Activated T-cell treated with anti-CD3 and anti-CD28 coated beads for 24 hours (primary cell): ENCODE data around the gene CDK5RAP1.
"Not testable (repeated sequence)": the region's sequence is repeated elsewhere in the genome, so short reads cannot be mapped to it uniquely, and the experiment has no call there.

ENCODE experiments used
- DNase-seq: peaks from one replicate; pipeline ENCODE4 v3.0.0-alpha.2; 2020; ENCODE audit warnings: low read depth

CDK5RAP1 gene, protein sequence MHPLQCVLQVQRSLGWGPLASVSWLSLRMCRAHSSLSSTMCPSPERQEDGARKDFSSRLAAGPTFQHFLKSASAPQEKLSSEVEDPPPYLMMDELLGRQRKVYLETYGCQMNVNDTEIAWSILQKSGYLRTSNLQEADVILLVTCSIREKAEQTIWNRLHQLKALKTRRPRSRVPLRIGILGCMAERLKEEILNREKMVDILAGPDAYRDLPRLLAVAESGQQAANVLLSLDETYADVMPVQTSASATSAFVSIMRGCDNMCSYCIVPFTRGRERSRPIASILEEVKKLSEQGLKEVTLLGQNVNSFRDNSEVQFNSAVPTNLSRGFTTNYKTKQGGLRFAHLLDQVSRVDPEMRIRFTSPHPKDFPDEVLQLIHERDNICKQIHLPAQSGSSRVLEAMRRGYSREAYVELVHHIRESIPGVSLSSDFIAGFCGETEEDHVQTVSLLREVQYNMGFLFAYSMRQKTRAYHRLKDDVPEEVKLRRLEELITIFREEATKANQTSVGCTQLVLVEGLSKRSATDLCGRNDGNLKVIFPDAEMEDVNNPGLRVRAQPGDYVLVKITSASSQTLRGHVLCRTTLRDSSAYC

DNA sequence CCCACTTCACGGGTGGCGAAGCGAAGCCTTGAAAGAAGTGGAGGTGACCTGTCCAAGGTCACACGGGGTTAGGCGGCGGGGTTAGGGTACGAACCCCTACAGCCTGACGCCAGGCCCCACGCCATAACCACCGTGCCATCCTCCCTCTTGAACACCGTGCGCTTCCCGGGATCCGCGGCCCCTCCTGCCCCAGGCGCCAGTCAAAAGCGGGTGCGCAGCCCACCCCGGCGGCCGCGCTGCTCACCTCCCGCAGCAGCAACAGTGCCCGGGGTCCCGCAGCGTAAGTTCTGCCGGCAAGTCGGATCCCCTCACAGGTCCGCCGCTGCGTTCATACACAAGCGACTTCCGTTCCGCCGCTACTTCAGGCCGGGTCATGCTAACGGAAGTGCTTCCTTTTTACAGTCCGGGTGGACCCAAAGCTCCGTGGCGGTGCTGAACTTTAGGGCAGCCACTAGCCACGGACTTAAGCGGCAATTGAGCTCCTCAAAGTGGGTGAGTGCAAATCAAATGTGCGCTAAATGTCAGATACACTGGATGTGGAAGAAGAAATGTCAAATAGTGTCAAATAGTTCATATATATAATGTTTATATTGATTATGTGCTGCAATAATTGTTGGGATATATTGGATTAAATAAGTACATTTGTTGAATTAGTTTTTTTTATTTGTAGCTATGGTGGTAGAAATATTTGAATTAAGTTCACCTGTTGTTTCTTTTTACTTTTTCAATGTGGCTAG, at the start of gene CDK5RAP1:
CDK5RAP1 (minus strand) TSS at position 336 of the 737 bp plus-strand sequence. CDS start 4,455 bp downstream, outside the sequence.
- DNase-seq, result peak; percentile 83

DNA sequence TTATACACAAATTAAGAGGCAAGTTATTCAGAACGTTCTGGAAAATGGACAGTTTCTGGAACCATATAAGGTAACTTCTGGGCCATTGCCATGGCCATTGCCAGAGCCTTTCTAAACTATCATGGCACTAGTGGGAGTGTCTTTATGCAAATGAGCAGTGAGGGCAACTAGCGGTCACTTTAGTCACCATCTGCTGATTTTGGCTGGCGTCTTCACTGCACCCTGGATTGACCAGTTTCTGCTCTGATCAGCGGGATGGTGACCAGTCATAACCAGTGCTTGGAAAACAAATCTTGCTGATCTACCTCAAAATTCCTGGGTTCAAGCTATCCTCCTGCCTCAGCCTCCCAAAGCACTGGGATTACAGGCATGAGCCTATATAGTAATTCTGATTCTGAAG, 49.5 kb upstream of the CDK5RAP1 start:
- DNase-seq, result no peak

DNA sequence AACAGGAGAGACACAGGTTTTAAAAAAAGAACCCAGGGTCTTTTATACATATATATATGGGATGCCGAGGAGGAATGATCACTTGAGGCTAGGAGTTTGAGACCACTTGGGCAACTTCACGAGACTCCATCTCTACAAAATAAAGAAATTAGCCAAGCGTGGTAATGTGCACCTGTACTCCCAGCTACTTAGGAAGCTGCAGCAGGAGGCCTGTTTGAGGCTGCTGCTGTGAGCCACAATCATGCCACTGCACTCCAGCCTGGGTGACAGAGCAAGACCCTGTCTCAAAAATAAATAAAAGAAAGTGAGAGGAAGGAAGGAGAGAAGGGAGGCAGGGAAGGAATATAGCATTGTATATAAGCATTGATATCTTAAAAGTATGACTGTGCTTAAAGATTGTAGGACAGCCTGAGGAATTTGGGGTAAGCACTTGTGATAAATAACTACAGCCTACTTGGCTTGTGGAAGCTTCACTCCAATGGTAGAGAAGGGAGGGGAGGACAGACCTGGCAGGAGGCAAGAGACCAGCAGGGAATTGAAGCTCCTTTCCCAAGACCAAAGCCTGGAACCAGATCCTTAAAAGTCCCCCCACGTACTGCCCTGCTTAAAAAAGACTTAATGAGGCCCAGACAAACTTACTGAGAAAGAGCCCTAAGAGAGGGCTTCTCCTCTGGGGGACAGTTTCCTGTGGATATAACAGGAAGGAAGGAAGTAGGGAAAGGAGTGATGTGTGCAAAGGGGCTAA, 44.7 kb upstream of the CDK5RAP1 start:
- no peak for DNase-seq

GRCh38 chr20:33444797-33445560, 43.7 kb upstream of the CDK5RAP1 start:
- no peak for DNase-seq

- peak; percentile 83 for DNase-seq
These were observed 42.4 kb upstream of the CDK5RAP1 start, which contains the start of gene SNTA1 for GRCh38 chr20:33443512-33444239. TSS of gene SNTA1 (minus strand) at chr20:33443763. CDS start at chr20:33443620, 143 bp downstream.

DNA sequence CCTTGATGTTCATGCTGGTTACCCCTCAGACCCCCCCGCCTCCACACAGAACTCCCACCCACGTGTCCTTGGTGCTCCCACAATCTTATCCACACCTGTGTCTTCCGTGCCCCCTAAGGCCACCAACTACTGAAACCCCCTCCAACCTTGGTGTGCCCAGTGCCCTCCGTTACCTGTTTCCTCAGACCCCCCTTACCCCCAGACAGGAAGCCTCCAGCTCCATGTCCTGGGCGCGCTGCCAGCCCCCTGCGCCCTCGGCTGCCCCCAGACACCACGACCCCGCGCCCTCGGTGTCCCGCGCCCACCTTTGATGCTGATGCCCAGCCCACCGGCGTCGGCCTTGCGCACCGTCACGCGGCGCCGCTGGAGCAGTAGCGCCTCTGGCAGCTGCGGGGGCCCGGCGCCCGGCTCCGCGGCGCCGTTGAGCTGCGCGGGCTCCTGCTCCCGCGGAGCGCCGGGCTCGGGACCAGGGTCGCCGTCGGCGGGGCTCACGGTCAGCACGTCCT, 41.7 kb upstream of the CDK5RAP1 start:
- no peak for DNase-seq

GRCh38 chr20:33442136-33443005, 41.1 kb upstream of the CDK5RAP1 start:
- no peak for DNase-seq

- DNase-seq, result no peak
These were observed 40.0 kb upstream of the CDK5RAP1 start for GRCh38 chr20:33441142-33441955.

- DNase-seq, result not testable (repeated sequence)
These were observed 39.2 kb upstream of the CDK5RAP1 start for GRCh38 chr20:33440562-33440961.

- no peak for DNase-seq
These were observed 37.2 kb upstream of the CDK5RAP1 start for GRCh38 chr20:33438481-33438880.

GRCh38 chr20:33437141-33437911, 36.0 kb upstream of the CDK5RAP1 start:
- no peak for DNase-seq

GRCh38 chr20:33434434-33434833, 33.1 kb upstream of the CDK5RAP1 start:
- no peak for DNase-seq

DNA sequence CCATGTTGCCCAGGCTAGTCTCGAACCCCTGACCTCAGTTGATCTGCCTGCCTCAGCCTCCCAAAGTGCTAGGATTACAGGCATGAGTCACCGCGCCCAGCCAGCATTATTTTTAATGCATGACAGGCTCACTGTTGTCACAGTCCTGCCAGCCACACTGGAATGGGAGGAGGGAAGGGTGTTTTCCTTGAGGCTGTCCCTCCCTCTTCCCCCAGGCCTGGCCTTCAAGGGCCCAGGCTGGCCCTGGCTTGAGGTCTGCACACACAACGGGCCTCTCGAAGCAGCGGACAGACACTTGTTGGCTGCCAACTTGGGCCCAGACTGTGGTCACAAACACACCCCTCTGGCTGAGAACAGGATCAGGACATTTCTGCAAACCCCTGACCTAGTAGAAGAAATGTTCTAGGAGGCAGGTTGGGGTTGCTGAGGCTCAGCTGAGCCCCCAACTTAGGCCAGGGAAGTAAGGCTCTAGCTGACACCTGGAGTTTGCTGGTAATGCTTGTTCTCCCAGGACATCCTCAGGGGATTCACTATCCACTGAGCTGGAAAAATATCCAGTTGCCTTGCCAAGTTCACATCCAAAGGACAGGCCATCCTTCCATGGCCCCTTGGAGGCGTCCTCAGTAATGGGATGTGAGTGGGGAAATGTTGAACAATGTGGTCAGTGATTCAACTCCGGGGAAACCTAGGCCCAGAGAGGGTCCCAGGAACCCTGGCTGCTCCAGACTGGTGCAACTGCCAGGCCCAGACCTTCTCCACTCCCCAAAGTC, 32.3 kb upstream of the CDK5RAP1 start:
- DNase-seq, result no peak

GRCh38 chr20:33431797-33432381, 30.6 kb upstream of the CDK5RAP1 start:
- no peak for DNase-seq

GRCh38 chr20:33423875-33424274, 22.6 kb upstream of the CDK5RAP1 start:
- not testable (repeated sequence) for DNase-seq

DNA sequence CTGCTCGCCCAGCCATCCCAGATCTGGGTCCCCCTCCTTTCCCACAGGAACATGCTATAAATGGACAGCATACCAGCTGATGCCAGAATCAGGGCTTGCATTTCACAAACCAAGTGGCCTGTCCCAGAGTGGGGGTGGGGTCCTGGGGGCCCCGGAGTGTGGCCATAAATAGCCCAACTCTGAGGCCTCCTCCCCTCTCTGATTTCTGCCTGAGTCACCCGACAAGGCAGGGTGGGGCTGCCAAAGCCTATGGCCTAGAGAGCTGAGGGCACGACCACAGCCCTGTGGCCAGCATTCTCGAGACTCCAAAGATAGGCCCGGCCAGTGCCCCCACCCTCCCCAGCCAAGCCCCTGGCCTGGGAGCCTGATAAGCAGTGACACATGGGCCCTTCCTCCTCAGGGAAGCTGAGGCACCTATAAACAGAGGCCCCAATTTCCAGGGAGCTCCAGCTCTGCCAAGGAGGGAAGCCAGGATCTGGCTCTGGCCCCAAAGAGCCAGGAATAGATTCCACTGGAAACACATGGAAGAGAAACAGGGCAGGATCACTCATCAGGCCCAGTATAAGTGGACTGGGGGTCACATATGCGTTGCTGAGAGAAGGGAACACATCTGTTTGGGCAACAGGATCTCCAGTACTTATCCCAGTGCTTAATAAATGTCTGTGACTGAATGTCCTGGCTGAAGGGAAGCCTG, 22.0 kb upstream of the CDK5RAP1 start:
- DNase-seq, result no peak
